Ectodermal cell (in vitro differentiated cells): ENCODE results near the gene PRELID1. TPM values are rescaled to one million over a fixed set of nuclear protein-coding genes. Genes with fewer than 3 reads are reported as not detected.
"Not testable (repeated sequence)": the region's sequence is repeated elsewhere in the genome, so short reads cannot be mapped to it uniquely, and the experiment has no call there.

Experiments
- H3K27ac ChIP-seq: 2 replicates; pipeline ENCODE4 v1.7.0; 2013; ENCODE audit warnings: mild to moderate bottlenecking, low read depth, low read length; ENCODE audit not compliant: insufficient read depth, poor library complexity, severe bottlenecking
- H3K27me3 ChIP-seq: 2 replicates; pipeline ENCODE4 v1.7.0; 2013; ENCODE audit warnings: mild to moderate bottlenecking, low read length; ENCODE audit not compliant: insufficient read depth, control insufficient read depth, poor library complexity, severe bottlenecking
- H3K36me3 ChIP-seq: one replicate; pipeline ENCODE4 v1.7.0; 2013; ENCODE audit warnings: low read length; ENCODE audit not compliant: control insufficient read depth, insufficient read depth
- H3K4me1 ChIP-seq: one replicate; pipeline ENCODE4 v1.7.0; 2013; ENCODE audit warnings: low read length; ENCODE audit not compliant: control insufficient read depth, insufficient read depth
- H3K4me3 ChIP-seq: 2 replicates; pipeline ENCODE4 v1.7.0; 2013; ENCODE audit warnings: low read depth, low read length, control low read depth; ENCODE audit not compliant: insufficient read depth
- H3K9me3 ChIP-seq: 2 replicates; pipeline ENCODE4 v1.7.0; 2013; ENCODE audit warnings: mild to moderate bottlenecking, low read length, moderate library complexity; ENCODE audit not compliant: control insufficient read depth
- WGBS, 2 experiments: methylation state at CpG; one replicate each; pipeline ENCODE4 v1.1.7; 2013; ENCODE audit warnings: missing lambda C conversion rate in 2 of 2; 5-methylcytosine and 5-hydroxymethylcytosine counted together
- polyA plus RNA-seq, 4 experiments: library from polyadenylated mRNA; stranded (reverse); fragments of 50-300 nt; gene quantifications; one replicate each; pipeline ENCODE4 v1.2.3, GENCODE V29; 2013

PRELID1 gene
- 149 TPM for polyA plus RNA-seq (2013, experiment 1 of 4)
- polyA plus RNA-seq (2013, experiment 2 of 4) = 139 TPM
- 143 TPM for polyA plus RNA-seq (2013, experiment 3 of 4)
- 154 TPM for polyA plus RNA-seq (2013, experiment 4 of 4)

DNA sequence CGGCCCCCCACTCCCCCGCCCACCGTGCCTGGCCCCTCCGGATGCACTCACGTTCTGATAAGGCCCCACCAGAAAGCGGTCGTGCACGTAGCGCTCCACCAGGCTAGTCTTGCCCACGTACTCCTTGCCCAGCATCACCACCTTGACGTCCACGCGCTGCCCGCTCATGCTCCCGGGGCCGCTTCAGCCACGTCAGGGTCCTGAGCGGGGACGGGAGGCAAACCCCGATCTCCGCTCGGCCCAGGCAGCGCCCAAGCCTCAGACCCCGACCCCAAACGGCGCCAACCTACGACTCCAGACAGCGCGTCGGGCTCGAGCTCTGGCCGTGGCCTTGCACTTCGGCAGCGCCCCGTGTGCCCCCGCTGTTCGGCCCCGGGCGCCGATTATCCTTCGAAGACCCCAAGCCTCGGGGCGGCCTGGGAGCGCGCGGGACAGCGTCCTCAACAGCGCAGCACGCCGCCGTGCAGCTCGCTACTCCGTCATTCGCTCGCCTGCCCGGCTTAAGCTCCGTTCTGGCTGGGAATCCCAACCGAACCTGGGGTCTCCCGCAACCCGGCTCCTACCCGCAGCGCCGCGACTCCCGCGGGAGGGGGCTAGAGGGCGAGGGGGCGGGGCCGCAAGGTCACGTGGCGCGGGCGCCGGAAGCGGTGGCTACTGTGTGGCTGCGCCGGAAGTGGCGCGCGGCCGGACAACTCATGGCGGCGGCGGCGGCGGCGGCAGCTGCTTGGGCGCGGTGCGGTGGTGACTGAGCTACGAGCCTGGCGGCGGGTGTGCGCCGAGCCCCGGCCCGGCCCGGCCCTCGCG is at the start of gene PRELID1, which contains the start of gene RAB24:
Gene PRELID1, plus strand, starts transcription at position 679 of the 804 bp plus-strand sequence. CDS start 187 bp downstream, outside the sequence.
Gene RAB24, minus strand, starts transcription at position 599 of the 804 bp plus-strand sequence. Its CDS starts 431 bp downstream, at position 168.
- Histone ChIP-seq H3K4me1 (peaks cover 6% of the 10 kb centered on the region), H3K27ac (no peak within 1 kb of the TSS), H3K9me3 (no peaks in the 10 kb centered on the region), H3K27me3 (peaks cover 7% of the 10 kb centered on the region), H3K36me3 (peaks cover 18% of the 10 kb centered on the region), H3K4me3 (peak within 1 kb of the TSS; percentile 94)
- WGBS, 2 experiments = 1% methylated on average over 100 of the region's 100 CpGs

GRCh38 chr5:177256296-177256695 is 47.3 kb upstream of the PRELID1 start:
- H3K27ac ChIP-seq = no peak overlapping the region
- H3K4me1 ChIP-seq = no peaks in the 10 kb centered on the region
- H3K4me3 ChIP-seq = no peak overlapping the region
- H3K9me3 ChIP-seq = no peaks in the 10 kb centered on the region
- H3K36me3 ChIP-seq = peaks cover 59% of the 10 kb centered on the region
- no peaks in the 10 kb centered on the region for H3K27me3 ChIP-seq
- WGBS, 2 experiments = 94 to 96% methylated on average over 5 of the region's 5 CpGs

DNA sequence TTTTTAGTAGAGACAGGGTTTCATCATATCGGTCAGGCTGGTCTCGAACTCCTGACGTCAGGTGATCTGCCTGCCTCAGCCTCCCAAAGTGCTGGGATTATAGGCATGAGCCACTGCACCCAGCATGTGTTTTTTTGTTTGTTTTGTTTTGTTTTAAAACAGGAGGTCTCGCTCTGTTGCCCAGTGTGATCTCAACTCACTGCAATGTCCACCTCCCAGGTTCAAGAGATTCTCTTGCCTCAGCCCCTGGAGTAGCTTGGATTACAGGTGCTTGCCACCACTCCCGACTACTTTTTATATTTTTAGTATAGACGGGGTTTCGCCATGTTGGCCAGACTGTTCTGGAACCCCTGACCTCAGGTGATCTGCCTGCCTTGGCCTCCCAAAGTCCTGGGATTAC is 44.9 kb upstream of the PRELID1 start:
- 90 to 93% methylated on average over 7 of the region's 7 CpGs for WGBS, 2 experiments
- not testable (repeated sequence) for H3K27ac ChIP-seq, H3K4me3 ChIP-seq, H3K9me3 ChIP-seq, H3K4me1 ChIP-seq, H3K27me3 ChIP-seq
- peaks cover 57% of the 10 kb centered on the region for H3K36me3 ChIP-seq

GRCh38 chr5:177260961-177261360 is 42.6 kb upstream of the PRELID1 start:
- Histone ChIP-seq H3K36me3 (peaks cover 52% of the 10 kb centered on the region), H3K9me3 (no peaks in the 10 kb centered on the region), H3K27me3 (no peaks in the 10 kb centered on the region), H3K4me1 (no peaks in the 10 kb centered on the region), H3K27ac (no peak overlapping the region), H3K4me3 (no peak overlapping the region)
- WGBS, 2 experiments = 93 to 94% methylated on average over 4 to 5 of the region's 7 CpGs

DNA sequence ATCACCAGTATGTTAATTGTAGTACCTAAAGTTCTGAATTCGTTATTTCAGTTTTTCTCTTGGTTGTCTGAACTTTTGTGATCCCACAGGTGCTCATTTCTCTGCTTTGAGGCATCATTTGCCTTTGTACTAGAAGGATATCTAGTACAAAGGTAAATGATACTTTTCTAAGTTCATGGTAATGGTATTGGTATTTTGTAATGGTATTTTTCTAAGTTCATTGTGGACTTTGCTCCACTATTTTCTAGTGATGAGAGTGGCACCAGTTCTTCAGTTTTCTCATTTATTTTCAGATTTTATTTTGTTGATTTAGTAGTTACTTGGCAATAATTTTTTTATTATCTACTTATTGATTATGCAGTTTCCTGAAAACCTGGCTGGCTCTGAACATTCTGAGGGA is 42.1 kb upstream of the PRELID1 start:
- H3K27me3 ChIP-seq = no peaks in the 10 kb centered on the region
- H3K27ac ChIP-seq = no peak overlapping the region
- H3K4me3 ChIP-seq = no peak overlapping the region
- H3K4me1 ChIP-seq = no peaks in the 10 kb centered on the region
- H3K36me3 ChIP-seq = peaks cover 51% of the 10 kb centered on the region
- WGBS, 2 experiments = 100% methylated on average over 1 of the region's 1 CpG
- no peaks in the 10 kb centered on the region for H3K9me3 ChIP-seq

- Histone ChIP-seq H3K4me3 (no peak overlapping the region), H3K27ac (no peak overlapping the region), H3K4me1 (no peaks in the 10 kb centered on the region), H3K27me3 (no peaks in the 10 kb centered on the region), H3K9me3 (no peaks in the 10 kb centered on the region), H3K36me3 (peaks cover 44% of the 10 kb centered on the region)
- 91 to 95% methylated on average over 1 of the region's 1 CpG for WGBS, 2 experiments
Observed at GRCh38 chr5:177264178-177264577, 39.4 kb upstream of the PRELID1 start.

DNA sequence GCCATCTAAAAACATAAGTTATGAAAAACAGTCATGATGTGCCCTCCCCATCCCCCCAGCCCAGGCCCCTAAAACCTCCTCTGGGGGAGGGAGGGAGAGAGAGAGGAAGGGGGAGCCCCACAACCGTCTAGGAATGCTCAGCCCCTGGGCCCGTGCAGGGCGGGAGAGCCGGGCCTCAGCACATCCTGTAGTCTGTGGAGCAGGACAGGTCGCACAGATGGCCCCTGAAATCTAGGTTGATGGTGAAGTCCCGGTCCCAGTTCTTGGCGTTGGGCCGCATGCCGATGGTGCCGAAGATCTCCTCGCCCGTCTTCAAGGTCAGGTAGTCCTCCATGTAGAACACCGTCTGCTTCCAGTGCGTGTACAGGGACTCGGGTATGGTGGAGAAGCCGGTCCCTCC is 38.2 kb upstream of the PRELID1 start:
- Histone ChIP-seq H3K36me3 (peaks cover 41% of the 10 kb centered on the region), H3K27me3 (no peaks in the 10 kb centered on the region), H3K4me1 (no peaks in the 10 kb centered on the region), H3K9me3 (no peaks in the 10 kb centered on the region), H3K27ac (no peak overlapping the region), H3K4me3 (no peak overlapping the region)
- WGBS, 2 experiments = 96 to 98% methylated on average over 16 of the region's 16 CpGs

- H3K9me3 ChIP-seq = no peaks in the 10 kb centered on the region
- no peaks in the 10 kb centered on the region for H3K27me3 ChIP-seq
- WGBS, 2 experiments = 96 to 99% methylated on average over 7 of the region's 7 CpGs
Observed at GRCh38 chr5:177269232-177269895, 34.2 kb upstream of the PRELID1 start.

GRCh38 chr5:177269976-177270375 is 33.6 kb upstream of the PRELID1 start:
- no peaks in the 10 kb centered on the region for H3K4me1 ChIP-seq
- no peaks in the 10 kb centered on the region for H3K9me3 ChIP-seq
- peaks cover 42% of the 10 kb centered on the region for H3K36me3 ChIP-seq
- no peaks in the 10 kb centered on the region for H3K27me3 ChIP-seq
- 89 to 94% methylated on average over 3 of the region's 3 CpGs for WGBS, 2 experiments
- H3K4me3 ChIP-seq = no peak overlapping the region
- no peak overlapping the region for H3K27ac ChIP-seq

More at GRCh38 chr5:177269232-177269895, 34.2 kb upstream of the PRELID1 start:
- Histone ChIP-seq H3K27ac (no peak overlapping the region), H3K4me1 (no peaks in the 10 kb centered on the region), H3K4me3 (no peak overlapping the region), H3K36me3 (peaks cover 43% of the 10 kb centered on the region)

GRCh38 chr5:177270653-177271052 is 32.9 kb upstream of the PRELID1 start:
- H3K27ac ChIP-seq = no peak overlapping the region
- H3K4me3 ChIP-seq = no peak overlapping the region
- no peaks in the 10 kb centered on the region for H3K27me3 ChIP-seq
- no peaks in the 10 kb centered on the region for H3K9me3 ChIP-seq
- H3K4me1 ChIP-seq = no peaks in the 10 kb centered on the region
- WGBS, 2 experiments = 95 to 96% methylated on average over 3 of the region's 3 CpGs
- H3K36me3 ChIP-seq = peaks cover 40% of the 10 kb centered on the region
